Body of pancreas (tissue), 4 donors: ENCODE measurements around the gene NME7.

ENCODE experiments used
- CTCF ChIP-seq, 7 experiments: fragments of 450-650 bp in 4 of 7; fragments of 200-600 bp in 3 of 7; sonication (generic) in 3 of 7; IDR thresholded peaks; one replicate each; pipeline ENCODE4 v1.5.1; 2016 to 2019; ENCODE audit warnings: antibody characterized with exemption in 7 of 7
- POLR2A ChIP-seq, 3 donors: fragments of 450-650 bp; IDR thresholded peaks; one replicate each; pipeline ENCODE4 v1.6.1; 2016; ENCODE audit warnings: antibody characterized with exemption in 3 of 3, mild to moderate bottlenecking in 2 of 3

GRCh38 chr1:169160845-169161495 is 206.6 kb downstream of the NME7 start:
- TF ChIP-seq CTCF (IDR thresholded peaks at IDR 0.05) (no peak), POLR2A (IDR thresholded peaks at IDR 0.05) (no peak)
